ENCODE data around the gene FGF12. TPM values are rescaled to one million over a fixed set of nuclear protein-coding genes. Genes with fewer than 3 reads are reported as not detected.

Gene FGF12
- total and polyA plus RNA-seq, 2 donors (not counting 1 experiment from before 2014, with no cell fraction given): 0.03 TPM; not detected in 1

GRCh38 chr3:192575879-192576506, 151.3 kb downstream of the FGF12 start:
- no peak for DNase-seq
- H4K20me1 ChIP-seq (ENCODE audit: control insufficient read depth, insufficient read depth, low read length, poor library complexity, severe bottlenecking): no peaks in the 10 kb centered on the region
- no peak for ATAC-seq (ENCODE audit: low read depth)
- no peak overlapping the region for H3K4me3 ChIP-seq (ENCODE audit: control extremely low read depth in 1 of 5, extremely low read depth in 1 of 5, insufficient read depth in 1 of 5, low read depth in 2 of 5, low read length in 4 of 5)
- H3K9ac ChIP-seq (ENCODE audit: low read length): no peak overlapping the region
- POLR2A ChIA-PET: no interaction called here
- no peaks in the 10 kb centered on the region for H3K36me3 ChIP-seq (replicated peaks in 1 of 2; ENCODE audit: control extremely low read depth in 1 of 2, control insufficient read depth in 1 of 2, extremely low read depth in 1 of 2, insufficient read depth in 2 of 2, low read length in 1 of 2)
- peaks cover 0 to 14% (median 6%) of the 10 kb centered on the region in 4 experiments for H3K27me3 ChIP-seq (replicated peaks in 1 of 4; ENCODE audit: control extremely low read depth in 1 of 4, control insufficient read depth in 3 of 4, insufficient read depth in 4 of 4, low read length in 3 of 4)
- Mint-ChIP-seq H3K27me3 (peaks cover 16% of the 10 kb centered on the region), H3K9me3 (ENCODE audit: insufficient read depth) (no peaks in the 10 kb centered on the region), H3K4me1 (peaks cover 7% of the 10 kb centered on the region), H3K4me3 (no peak overlapping the region), H3K27ac (no peak overlapping the region)
- no CpG with 5 or more reads among the region's 3 CpGs for WGBS (ENCODE audit: insufficient coverage)
- H3K4me1 ChIP-seq (ENCODE audit: control insufficient read depth in 2 of 2, insufficient read depth in 2 of 2, low read length in 2 of 2): peaks cover 6 to 7% of the 10 kb centered on the region in 2 donors
- H3K79me2 ChIP-seq (ENCODE audit: control insufficient read depth, insufficient read depth, low read length): no peaks in the 10 kb centered on the region
- H3K9me3 ChIP-seq (ENCODE audit: control extremely low read depth in 1 of 3, control insufficient read depth in 2 of 3, insufficient read depth in 1 of 3, low read length in 2 of 3): peaks cover 0 to 2% (median 0%) of the 10 kb centered on the region in 3 donors
- H2AFZ ChIP-seq (ENCODE audit: insufficient read depth, low read depth, low read length, poor library complexity, severe bottlenecking): no peak overlapping the region
- TF ChIP-seq EZH2 (IDR thresholded peaks at IDR 0.05; ENCODE audit: borderline replicate concordance, insufficient read depth, low read depth, low read length, poor library complexity, severe bottlenecking) (no peak), CTCF (IDR thresholded peaks at IDR 0.05) (no peak)
- no peak overlapping the region for H3K27ac ChIP-seq (ENCODE audit: low read length in 2 of 2)
- intact Hi-C loops (cut with micrococcal nuclease): no loop called here
- H3K4me2 ChIP-seq (replicated peaks; ENCODE audit: low read depth, low read length, poor library complexity, severe bottlenecking): no peak overlapping the region
- CTCF ChIA-PET: no interaction called here

- POLR2A ChIA-PET: no interaction called here
Observed at GRCh38 chr3:192573240-192573639, 154.1 kb downstream of the FGF12 start.

More at GRCh38 chr3:192573240-192573639, 154.1 kb downstream of the FGF12 start:
- Mint-ChIP-seq H3K4me1 (peaks cover 9% of the 10 kb centered on the region), H3K9me3 (ENCODE audit: insufficient read depth) (no peaks in the 10 kb centered on the region), H3K4me3 (no peak overlapping the region), H3K27ac (no peak overlapping the region), H3K27me3 (peaks cover 32% of the 10 kb centered on the region)
- Histone ChIP-seq H3K9me3 (ENCODE audit: control extremely low read depth in 1 of 3, control insufficient read depth in 2 of 3, insufficient read depth in 1 of 3, low read length in 2 of 3) (peaks cover 0 to 2% (median 0%) of the 10 kb centered on the region in 3 donors), H3K79me2 (ENCODE audit: control insufficient read depth, insufficient read depth, low read length) (no peaks in the 10 kb centered on the region), H3K27ac (ENCODE audit: low read length in 2 of 2) (no peak overlapping the region), H2AFZ (ENCODE audit: insufficient read depth, low read depth, low read length, poor library complexity, severe bottlenecking) (no peak overlapping the region), H3K4me2 (replicated peaks; ENCODE audit: low read depth, low read length, poor library complexity, severe bottlenecking) (no peak overlapping the region), H3K4me3 (ENCODE audit: control extremely low read depth in 1 of 5, extremely low read depth in 1 of 5, insufficient read depth in 1 of 5, low read depth in 2 of 5, low read length in 4 of 5) (no peak overlapping the region), H3K4me1 (ENCODE audit: control insufficient read depth in 2 of 2, insufficient read depth in 2 of 2, low read length in 2 of 2) (peaks cover 8 to 9% of the 10 kb centered on the region in 2 donors), H4K20me1 (ENCODE audit: control insufficient read depth, insufficient read depth, low read length, poor library complexity, severe bottlenecking) (no peaks in the 10 kb centered on the region), H3K36me3 (replicated peaks in 1 of 2; ENCODE audit: control extremely low read depth in 1 of 2, control insufficient read depth in 1 of 2, extremely low read depth in 1 of 2, insufficient read depth in 2 of 2, low read length in 1 of 2) (no peaks in the 10 kb centered on the region), H3K27me3 (replicated peaks in 1 of 4; ENCODE audit: control extremely low read depth in 1 of 4, control insufficient read depth in 3 of 4, insufficient read depth in 4 of 4, low read length in 3 of 4) (peaks cover 0 to 19% (median 9%) of the 10 kb centered on the region in 4 experiments), H3K9ac (ENCODE audit: low read length) (no peak overlapping the region)
- ATAC-seq (ENCODE audit: low read depth) (no peak), DNase-seq (no peak)
- intact Hi-C loops (cut with micrococcal nuclease): no loop called here
- WGBS (ENCODE audit: insufficient coverage): no CpG with 5 or more reads among the region's 2 CpGs
- TF ChIP-seq CTCF (IDR thresholded peaks at IDR 0.05): no peak
- TF ChIP-seq EZH2 (IDR thresholded peaks at IDR 0.05; ENCODE audit: borderline replicate concordance, insufficient read depth, low read depth, low read length, poor library complexity, severe bottlenecking): no peak
- CTCF ChIA-PET: no interaction called here
